GM19463 (cell line): Measurements from ENCODE around the gene PRKG2.
"Not testable (repeated sequence)": the region's sequence is repeated elsewhere in the genome, so short reads cannot be mapped to it uniquely, and the experiment has no call there.

Source experiments
- ATAC-seq: cut with Tn5 transposase; IDR thresholded peaks from one replicate; pipeline ENCODE4 v1.9.1; 2021; ENCODE audit warnings: mild to moderate bottlenecking, moderate library complexity; ENCODE audit not compliant: unreplicated experiment

PRKG2 gene

DNA sequence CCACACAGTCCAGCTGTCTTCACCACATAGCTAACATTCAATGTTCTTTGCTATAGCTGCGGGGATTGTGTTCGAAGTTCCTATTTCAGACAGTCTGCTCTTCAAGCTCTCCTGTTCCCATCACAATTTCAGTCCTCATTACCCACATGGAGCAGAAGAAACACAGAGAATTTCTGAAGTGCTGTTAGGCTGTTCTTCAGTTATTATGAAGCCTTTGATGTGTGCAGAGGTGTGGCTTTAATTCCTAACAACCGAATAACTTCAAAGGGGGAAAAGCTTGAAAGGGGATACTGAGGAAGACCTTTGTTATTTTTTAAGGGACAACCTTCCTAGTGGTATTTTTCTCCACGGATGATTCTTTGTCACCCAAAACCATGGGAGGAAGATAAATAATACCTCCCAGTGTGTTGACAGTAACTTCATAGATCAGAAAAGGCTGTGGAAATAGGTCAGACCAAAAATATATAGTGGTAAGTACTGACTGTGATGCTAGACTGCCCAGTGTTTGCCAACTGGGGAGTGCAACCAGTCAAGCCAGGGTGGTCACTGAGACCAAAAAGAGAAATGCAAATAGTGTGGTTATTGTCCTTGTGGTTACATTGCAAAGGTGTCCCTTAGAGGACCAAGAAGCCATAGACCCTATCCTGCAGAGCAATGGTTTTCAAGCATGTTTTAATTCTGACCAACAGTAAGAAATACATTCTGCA is 52.1 kb downstream of the PRKG2 start:
- no peak for ATAC-seq

DNA sequence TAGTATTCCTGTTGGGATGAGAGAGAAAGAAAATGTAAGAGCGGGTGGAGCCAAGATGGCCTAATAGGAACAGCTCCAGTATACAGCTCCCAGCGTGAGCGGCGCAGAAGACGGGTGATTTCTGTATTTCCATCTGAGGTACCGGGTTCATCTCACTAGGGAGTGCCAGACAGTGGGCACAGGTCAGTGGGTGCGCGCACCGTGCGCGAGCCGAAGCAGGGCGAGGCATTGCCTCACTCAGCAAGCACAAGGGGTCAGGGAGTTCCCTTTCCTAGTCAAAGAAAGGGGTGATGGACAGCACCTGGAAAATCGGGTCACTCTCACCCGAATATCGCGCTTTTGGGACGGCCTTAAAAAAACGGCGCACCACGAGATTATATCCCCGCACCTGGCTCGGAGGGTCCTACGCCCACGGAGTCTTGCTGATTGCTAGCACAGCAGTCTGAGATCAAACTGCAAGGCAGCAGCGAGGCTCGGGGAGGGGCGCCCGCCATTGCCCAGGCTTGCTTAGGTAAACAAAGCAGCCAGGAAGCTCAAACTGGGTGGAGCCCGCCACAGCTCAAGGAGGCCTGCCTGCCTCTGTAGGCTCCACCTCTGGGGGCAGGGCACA is 61.2 kb downstream of the PRKG2 start:
- not testable (repeated sequence) for ATAC-seq

DNA sequence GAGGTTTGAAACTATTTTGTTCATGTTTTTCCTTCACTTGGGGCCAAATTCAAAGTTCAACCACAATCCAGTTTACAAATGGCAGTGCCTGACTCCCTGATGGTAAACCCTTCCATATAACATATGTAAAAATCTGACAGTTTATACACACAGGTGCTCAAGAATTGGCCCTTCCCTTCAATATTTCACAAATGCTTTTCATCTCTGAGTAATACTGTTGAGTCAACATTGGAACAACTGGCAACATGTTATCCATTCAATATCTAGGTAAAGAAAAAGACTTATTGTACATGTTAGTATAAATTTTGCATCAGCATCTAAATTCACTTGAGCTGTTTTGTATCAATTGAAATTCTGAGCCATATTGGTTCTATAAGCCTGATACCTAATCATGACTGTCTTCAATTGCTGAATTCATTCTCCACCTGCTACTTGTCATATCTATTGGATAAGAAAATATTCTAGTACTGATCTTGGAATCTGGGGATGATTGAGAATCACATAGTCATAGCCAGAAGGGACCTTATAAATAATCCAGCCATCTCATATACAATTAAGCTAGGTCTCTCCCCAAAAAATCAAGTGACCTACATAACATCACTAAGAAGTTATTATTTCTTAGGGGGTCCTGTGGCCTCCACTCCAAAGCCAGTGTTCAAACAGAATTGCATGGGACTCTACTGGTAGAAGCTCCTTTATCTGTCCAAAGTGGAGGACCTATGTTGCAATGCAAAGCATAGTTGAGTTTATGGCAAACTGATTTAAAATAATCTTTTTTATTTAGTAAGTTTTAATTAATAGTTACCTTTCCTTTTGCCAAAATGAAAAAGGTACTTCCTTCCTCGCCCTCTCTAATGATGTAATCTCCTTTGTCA is 61.9 kb downstream of the PRKG2 start:
- no peak for ATAC-seq

DNA sequence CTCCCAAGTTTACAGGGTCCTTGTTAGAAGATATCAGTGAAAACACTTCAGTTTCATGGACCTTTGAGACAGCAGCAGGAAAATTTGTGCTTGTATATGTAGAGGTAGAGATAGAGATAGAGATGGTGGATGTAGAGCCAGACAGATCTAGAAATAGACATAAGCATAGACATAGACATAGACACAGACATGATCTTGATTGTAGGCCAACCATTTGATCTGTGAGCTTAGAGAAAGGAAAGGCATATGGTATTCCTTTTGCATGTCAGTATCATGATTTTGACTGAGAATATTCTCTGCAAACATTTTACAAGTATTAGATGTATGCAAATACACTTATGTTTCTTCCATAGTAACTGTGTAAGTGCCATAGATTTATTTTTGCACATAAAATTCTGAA is 65.0 kb downstream of the PRKG2 start:
- no peak for ATAC-seq

DNA sequence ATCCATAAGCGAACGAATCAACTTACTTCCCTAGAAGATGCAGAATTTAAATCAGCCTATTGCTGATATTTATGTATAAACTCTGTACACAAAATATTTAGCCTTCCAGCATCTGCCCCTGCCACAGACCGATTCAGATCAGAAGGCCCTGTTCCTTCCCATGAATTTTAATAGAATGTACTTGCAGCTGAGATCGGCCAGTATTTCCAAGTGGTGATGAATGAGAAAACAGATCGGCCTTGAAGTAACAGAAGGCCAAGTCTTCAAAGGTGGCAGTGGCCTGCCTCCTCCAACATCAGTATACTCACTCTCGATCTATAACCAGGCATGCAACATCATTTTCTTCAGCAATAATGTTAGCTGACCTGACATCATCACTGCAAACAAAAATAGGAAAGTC is 66.4 kb downstream of the PRKG2 start:
- ATAC-seq: no peak

DNA sequence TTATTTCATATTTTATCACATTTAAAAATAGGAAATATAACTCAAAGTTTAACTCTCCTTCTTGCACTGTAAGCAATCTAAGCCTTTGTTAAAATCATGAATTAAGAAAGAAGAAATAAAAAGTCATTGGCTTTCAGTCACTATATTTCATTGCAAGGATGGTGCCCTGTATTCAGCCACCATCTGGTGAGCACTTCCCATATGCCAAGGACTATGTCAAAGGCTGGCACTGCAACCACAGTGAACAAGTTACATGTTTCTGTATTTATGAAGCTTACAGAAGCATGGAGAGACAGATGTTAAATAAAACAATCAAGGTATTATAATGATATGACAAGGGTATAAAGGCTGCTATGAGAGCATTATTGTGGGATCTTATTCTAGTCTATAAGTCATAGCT is 68.6 kb downstream of the PRKG2 start:
- no peak for ATAC-seq

DNA sequence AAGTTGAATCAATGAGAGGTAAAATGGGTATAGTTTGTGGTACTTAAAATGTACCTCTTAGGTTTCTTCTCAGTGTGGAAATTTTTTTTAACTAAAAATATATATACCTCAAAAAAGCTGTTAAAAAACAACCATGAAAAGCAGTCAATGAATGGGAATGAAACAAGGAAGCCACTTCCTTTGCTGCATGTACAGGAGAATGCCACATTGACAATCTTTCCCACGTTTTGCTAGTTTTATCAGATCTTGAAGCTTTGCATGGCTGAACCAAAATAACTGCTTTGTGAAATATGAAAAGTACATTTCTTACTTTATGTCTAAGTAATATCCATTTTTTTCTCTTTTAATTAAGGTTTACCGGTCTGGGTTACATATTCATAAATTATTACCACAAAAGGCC is 71.8 kb downstream of the PRKG2 start:
- ATAC-seq: no peak

DNA sequence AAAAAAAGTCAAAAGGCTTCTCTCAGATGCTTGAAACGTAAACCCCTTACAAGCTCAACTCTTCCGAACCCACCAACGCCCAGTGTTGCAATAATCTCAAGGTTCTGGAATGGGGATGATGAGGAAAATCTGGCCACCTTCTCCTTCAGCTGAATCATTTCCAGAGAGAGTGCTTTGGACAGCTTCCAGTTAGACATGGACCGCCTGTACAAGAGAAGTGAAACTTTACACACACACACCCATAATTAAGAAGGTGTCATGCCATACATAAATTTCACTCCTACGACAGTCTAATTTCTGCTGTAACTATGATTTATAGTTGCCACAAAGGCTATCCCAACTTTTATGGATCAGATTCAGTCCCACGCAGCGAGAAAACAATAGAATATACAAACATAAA is 72.3 kb downstream of the PRKG2 start:
- no peak for ATAC-seq

DNA sequence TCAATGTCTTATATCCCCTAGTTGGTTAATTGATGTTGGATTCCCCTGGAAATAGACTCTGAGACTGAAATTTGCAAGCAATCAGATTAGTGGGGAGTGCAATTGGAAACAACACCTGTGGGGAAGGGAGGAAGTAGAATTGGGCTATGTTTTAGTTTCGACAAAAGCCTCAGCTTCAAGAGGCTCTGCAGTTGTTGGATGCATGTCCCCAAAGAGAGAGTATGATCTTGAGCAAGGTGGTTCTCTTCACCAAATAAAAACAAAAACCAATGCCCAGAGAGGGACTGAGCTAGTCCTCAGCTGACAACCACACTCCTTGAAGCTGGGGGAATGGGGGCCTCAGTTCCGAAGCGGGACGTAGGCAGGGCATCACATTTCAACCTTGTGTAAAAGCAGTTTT is 77.1 kb downstream of the PRKG2 start:
- no peak for ATAC-seq

DNA sequence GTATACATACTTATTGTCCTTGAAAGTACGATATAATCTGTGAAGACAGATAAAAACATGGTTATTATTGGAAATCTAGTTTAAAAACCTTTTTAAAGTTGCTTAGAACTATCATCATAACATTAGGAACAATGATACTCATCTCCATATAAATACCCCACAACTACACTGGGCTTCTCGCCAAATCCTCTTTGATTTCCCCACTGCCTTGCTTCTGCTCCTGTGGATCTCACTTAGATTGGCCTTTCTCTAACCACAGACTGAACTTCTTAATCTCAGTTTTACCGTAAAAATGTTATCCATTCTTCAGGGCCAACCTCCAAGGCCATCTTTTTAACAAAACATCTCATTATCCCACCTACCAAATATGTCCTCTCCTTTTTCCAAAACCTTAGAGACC is 77.6 kb downstream of the PRKG2 start:
- ATAC-seq: no peak

DNA sequence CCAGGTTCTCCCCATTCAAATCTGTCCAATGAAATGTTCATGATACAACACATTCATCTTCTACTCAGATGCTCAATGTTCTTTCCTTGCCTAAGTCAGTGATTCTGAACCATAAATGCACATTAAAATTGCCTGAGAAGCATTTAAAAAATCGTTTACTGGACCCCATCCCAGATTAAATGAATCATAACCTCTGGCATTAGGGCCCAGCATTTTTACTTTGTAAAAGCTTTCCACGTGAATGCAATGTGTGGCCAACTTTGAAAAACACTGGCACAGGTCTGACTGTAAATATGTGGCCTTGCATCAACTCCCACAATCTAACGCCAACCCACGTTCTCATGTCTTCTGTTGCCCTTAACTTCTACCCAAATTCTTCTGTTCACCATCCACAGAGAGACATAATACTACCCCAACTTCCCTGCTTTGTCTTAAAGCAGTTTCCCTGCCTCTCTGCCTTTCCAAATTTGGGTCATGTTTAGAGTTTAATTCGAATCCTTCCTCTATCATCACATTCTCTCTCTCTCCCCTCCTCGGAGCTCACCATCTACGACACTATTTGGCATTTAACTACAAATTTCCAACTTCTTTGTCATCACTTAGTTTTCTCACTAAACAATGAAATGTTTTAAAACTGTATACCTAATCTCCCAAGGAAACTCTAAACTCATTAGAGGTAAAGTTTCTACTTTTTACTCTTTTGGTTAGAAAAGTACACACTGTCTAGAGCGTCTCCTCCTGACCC is 78.7 kb downstream of the PRKG2 start:
- no peak for ATAC-seq

DNA sequence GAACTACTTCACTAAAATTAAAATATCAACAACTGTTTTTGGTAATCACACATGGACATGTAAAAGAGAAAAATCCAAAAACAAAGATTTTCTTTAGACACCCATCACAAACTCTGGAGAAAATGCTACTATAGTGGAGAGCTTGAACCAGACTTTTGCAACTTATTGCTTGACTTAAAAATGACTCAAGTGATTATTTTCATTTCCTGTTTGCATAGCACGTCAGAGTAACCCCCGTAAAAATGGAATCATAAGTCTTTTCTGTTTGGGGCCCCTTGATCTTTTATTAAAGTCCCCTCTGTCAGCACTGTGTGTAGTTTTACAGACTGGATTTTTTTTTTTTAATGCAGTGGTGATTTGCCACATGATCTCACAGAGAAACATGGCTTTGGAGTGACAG is 79.5 kb downstream of the PRKG2 start:
- ATAC-seq: no peak

DNA sequence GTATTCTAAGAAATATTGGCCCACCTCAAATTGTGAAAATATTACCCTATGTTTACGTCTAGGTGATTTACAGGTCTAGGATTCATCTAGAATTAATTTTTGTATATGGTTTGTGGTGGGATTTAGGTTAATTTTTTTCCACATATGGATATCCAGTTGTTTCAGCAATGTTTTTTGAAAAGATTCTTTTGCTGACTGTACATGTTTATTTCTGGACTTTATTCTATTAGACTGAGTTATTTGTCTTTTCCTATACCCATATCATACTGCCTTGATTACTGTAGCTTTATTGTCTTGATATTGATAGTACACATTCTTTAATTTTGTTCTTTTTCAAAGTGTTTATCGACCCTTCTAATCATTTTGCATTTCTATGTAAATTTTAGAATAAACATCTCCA is 83.5 kb downstream of the PRKG2 start:
- no peak for ATAC-seq

DNA sequence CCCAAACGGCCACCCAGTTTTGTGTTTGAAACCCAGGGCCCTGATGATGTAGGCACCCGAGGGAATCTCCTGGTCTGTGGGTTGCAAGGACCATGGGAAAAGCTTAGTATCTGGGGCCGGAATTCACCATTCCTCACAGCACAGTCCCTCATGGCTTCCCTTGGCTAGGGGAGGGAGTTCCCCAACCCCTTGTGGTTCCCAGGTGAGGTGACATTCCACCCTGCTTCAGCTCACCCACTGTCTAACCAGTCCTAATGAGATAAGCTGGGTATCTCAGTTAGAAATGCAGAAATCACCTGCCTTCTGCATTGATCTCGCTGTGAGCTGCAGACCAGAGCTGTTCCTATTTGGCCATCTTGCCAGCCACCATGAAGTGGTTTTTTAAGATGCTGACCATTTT is 84.0 kb downstream of the PRKG2 start:
- no peak for ATAC-seq

DNA sequence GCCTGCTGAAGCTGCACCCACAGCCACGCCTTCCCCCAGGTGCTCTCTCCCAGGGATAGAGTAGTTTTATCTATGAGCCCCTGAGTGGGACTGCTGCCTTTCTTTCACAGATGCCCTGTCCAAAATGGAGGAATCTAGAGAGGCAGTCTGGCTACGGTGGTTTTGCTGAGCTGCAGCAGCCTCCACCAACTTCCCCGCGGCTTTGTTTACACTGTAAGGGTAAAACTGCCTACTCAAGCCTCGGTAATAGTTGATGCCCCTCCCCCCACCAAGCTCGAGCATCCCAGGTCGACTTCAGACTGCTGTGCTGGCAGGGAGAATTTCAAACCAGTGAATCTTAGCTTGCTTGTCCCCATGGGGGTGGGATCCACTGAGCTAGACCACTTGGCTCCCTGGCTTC is 84.5 kb downstream of the PRKG2 start:
- ATAC-seq: no peak

DNA sequence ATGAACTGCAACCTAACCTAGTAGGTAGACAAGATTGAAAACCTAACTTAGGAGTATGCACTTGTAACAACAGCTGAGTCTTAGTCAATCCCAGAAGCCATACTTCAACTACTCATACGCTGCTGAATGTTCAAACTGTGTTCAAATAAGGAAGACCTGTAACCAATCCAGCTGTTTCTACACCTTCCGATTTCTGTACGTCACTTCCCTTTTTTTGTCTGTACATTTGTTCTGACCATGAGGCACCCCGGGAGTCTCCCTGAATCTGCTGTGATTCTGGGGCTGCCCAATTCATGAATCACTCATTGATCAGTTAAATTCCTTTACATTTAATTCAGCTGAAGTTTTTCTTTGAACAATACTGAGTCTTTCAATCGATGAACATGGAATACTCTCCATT is 95.0 kb downstream of the PRKG2 start:
- no peak for ATAC-seq

DNA sequence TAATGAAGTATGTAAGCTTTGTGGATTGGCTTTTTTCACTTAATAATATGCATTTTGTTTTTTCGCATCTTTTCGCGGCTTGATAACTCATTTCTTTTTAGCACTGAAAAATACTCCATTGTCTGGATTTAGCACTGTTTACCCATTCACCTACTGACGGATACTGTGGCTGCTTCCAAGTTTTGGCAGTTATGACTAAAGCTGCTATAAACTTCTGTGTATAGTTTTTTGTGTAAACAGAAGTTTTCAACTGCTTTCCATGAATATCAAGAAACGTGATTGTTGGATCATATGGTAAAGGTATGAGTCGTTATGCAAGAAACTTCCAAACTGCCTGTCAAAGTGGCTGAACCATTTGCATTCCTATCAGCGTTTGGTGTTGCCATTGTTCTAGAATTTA is 96.9 kb downstream of the PRKG2 start:
- ATAC-seq: no peak

DNA sequence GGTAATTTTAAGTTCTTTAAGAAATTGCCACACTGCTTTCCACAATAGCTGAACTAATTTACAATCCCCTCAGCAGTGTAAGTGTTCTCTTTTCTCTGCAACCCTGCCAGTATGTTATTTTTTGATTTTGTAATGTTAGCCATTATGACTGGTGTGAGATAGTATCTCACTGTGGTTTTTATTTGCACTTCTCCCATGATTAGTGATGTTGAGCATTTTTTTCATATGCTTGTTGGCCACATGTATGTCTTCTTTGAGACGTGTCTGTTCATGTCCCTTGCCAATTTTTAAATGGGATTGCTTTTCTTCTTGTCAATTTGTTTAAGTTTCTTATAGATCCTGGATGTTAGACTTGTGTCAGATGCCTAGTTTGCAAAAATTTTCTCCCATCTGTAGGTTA is 98.5 kb downstream of the PRKG2 start:
- no peak for ATAC-seq

DNA sequence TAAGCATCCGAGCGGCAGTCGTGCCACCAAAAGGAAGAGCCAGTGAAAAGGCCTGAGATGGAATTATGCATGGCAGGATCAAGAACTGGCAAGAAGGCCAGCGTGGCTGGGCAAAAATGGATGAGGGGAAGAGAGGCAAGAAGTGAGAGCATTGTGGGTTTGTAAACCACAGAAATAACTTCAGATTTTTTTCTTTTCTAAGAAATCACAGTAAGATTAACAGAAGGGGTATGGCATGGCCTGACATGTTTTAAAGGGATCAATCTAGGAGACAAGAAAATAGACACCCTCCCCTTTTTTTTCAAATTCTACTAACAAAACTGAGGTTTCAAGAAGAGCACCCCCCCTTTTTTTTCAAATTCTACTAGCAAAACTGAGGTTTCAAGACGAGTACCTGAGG is 102.0 kb downstream of the PRKG2 start:
- no peak for ATAC-seq

DNA sequence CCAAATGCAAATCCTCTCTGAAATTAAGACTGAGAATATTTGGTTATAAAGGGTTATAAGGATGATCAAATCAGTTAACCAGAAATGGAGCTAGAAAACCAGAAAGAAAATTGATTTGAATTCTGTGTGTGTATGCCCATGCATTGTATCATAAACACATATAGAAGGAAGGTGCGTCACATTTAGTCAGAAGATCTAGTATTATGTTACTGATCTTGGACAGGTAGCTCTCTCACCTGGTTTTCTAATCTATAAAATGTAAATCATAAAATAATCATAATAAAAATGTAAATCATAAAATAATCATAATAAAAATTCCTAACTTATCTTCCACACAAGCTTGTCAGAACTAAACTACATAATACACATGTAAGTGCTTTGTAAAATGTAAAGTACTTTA is 105.7 kb downstream of the PRKG2 start:
- ATAC-seq: no peak

DNA sequence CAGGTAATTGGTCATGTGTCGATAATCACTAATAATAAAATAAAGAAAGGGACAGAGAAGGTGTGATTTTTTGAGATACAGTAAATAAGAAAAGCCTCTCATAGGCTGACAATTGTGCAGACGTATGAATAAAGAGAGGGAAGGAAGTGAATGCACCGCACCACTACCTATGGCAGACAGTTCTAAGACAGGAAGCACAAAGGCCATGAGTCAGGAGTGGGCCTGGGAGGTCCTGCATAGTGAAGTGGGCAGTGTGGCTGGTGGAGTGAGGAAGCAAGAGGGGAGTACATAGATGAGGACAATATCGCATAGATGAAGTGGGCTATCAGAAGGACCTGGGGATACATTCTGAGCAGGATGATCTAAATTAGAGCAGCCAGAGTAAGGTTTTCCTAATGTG is 108.9 kb downstream of the PRKG2 start:
- ATAC-seq: no peak
